ENCODE results near the gene CDC42.

- no peak for TF ChIP-seq TAF1 (IDR thresholded peaks at IDR 0.05; ENCODE audit: low read depth)
- no peak for TF ChIP-seq CTCF (IDR thresholded peaks at IDR 0.05; ENCODE audit: poor library complexity, severe bottlenecking)
These were observed 59.1 kb downstream of the CDC42 start for GRCh38 chr1:22111620-22112019.

Measured in neural cell (in vitro differentiated cells).